ENCODE results near the gene GRPEL1.

- TF ChIP-seq CTCF (conservative IDR thresholded peaks at IDR 0.05; ENCODE audit: low read depth, low read length) (no peak), USF2 (IDR thresholded peaks at IDR 0.05; ENCODE audit: low read depth, low read length) (no peak), CEBPB (IDR thresholded peaks at IDR 0.05; ENCODE audit: low read depth, low read length) (no peak), RFX5 (IDR thresholded peaks at IDR 0.05; ENCODE audit: low read depth, low read length) (no peak), POLR2A (IDR thresholded peaks at IDR 0.05; ENCODE audit: low read depth, low read length) (no peak), RAD21 (IDR thresholded peaks at IDR 0.05; ENCODE audit: low read length) (no peak), FOS (IDR thresholded peaks at IDR 0.05; ENCODE audit: low read depth, low read length) (no peak), SMC3 (IDR thresholded peaks at IDR 0.05; ENCODE audit: low read depth, low read length) (no peak), ELK1 (IDR thresholded peaks at IDR 0.05; ENCODE audit: borderline replicate concordance, low read depth, low read length) (no peak), MAZ (IDR thresholded peaks at IDR 0.05; ENCODE audit: borderline replicate concordance, low read depth, low read length) (no peak)
Measured at GRCh38 chr4:7050481-7051143, 17.3 kb downstream of the GRPEL1 start.

Measured in IMR-90 (cell line).